Ishikawa (cell line): ENCODE results near the gene VSX1.

ENCODE experiments used
- CEBPB ChIP-seq: IDR thresholded peaks from 2 replicates; pipeline ENCODE4 v1.6.1; 2012
- CREB1 ChIP-seq: IDR thresholded peaks from 2 replicates; pipeline ENCODE4 v1.6.1; 2012; ENCODE audit warnings: low read depth
- EGR1 ChIP-seq: IDR thresholded peaks from 2 replicates; pipeline ENCODE4 v1.6.1; 2012
- EP300 ChIP-seq: IDR thresholded peaks from 2 replicates; pipeline ENCODE4 v1.6.1; 2012; ENCODE audit warnings: borderline replicate concordance
- FOXM1 ChIP-seq: IDR thresholded peaks from 2 replicates; pipeline ENCODE4 v1.6.1; 2012; ENCODE audit warnings: low read depth, borderline replicate concordance
- MAX ChIP-seq: IDR thresholded peaks from 2 replicates; pipeline ENCODE4 v1.6.1; 2012
- NFIC ChIP-seq: IDR thresholded peaks from 2 replicates; pipeline ENCODE4 v1.6.1; 2012
- RAD21 ChIP-seq: IDR thresholded peaks from 2 replicates; pipeline ENCODE4 v1.6.1; 2012; ENCODE audit warnings: low read depth
- REST ChIP-seq: IDR thresholded peaks from 2 replicates; pipeline ENCODE4 v1.6.1; 2012; ENCODE audit warnings: low read depth, mild to moderate bottlenecking
- TAF1 ChIP-seq: IDR thresholded peaks from 2 replicates; pipeline ENCODE4 v1.6.1; 2012; ENCODE audit warnings: low read depth, mild to moderate bottlenecking
- TCF12 ChIP-seq: IDR thresholded peaks from 2 replicates; pipeline ENCODE4 v1.6.1; 2012; ENCODE audit warnings: low read depth
- TEAD4 ChIP-seq: IDR thresholded peaks from 2 replicates; pipeline ENCODE4 v1.6.1; 2012
- USF1 ChIP-seq: IDR thresholded peaks from 2 replicates; pipeline ENCODE4 v1.6.1; 2012
- YY1 ChIP-seq: IDR thresholded peaks from 2 replicates; pipeline ENCODE4 v1.6.1; 2012; ENCODE audit warnings: low read depth
- ZBTB7A ChIP-seq: IDR thresholded peaks from 2 replicates; pipeline ENCODE4 v1.6.1; 2012; ENCODE audit warnings: low read depth

VSX1 gene

GRCh38 chr20:25118529-25118928, 36.6 kb upstream of the VSX1 start:
- TF ChIP-seq ZBTB7A (no peak), RAD21 (no peak), YY1 (no peak), TAF1 (no peak), FOXM1 (no peak), CREB1 (no peak), TEAD4 (no peak), NFIC (no peak), EGR1 (no peak), TCF12 (no peak), USF1 (no peak), CEBPB (no peak), MAX (no peak), EP300 (no peak)

- TF ChIP-seq FOXM1 = no peak
- no peak for TF ChIP-seq CEBPB
- TF ChIP-seq MAX = no peak
- no peak for TF ChIP-seq ZBTB7A
- no peak for TF ChIP-seq REST
- TF ChIP-seq EP300 = no peak
- no peak for TF ChIP-seq NFIC
These were observed 36.0 kb upstream of the VSX1 start for GRCh38 chr20:25117990-25118389.

- TF ChIP-seq ZBTB7A (no peak), TCF12 (no peak), EP300 (no peak), CREB1 (no peak), NFIC (no peak), CEBPB (no peak), TEAD4 (no peak), MAX (no peak)
These were observed 35.0 kb upstream of the VSX1 start for GRCh38 chr20:25116739-25117458.

- TF ChIP-seq EGR1 (no peak), ZBTB7A (no peak), FOXM1 (no peak), NFIC (no peak), TCF12 (no peak), MAX (no peak)
These were observed 21.6 kb upstream of the VSX1 start for GRCh38 chr20:25103526-25103925.

GRCh38 chr20:25100914-25101313, 19.0 kb upstream of the VSX1 start:
- TF ChIP-seq EGR1 (no peak), TEAD4 (no peak), REST (no peak), YY1 (no peak), RAD21 (no peak), CEBPB (no peak), USF1 (no peak)

- no peak for TF ChIP-seq CREB1
- no peak for TF ChIP-seq NFIC
- no peak for TF ChIP-seq MAX
- no peak for TF ChIP-seq FOXM1
- no peak for TF ChIP-seq TAF1
- no peak for TF ChIP-seq YY1
- TF ChIP-seq EGR1 = no peak
- no peak for TF ChIP-seq TCF12
- TF ChIP-seq CEBPB = no peak
- no peak for TF ChIP-seq EP300
These were observed 17.7 kb upstream of the VSX1 start for GRCh38 chr20:25099601-25100140.
